T-cell (primary cell): ENCODE measurements around the gene SFSWAP. TPM values are rescaled to one million over a fixed set of nuclear protein-coding genes. Genes with fewer than 3 reads are reported as not detected.

Source experiments
- ATAC-seq, 4 experiments: fragments of 200-7000 bp in 3 of 4; fragments of 150-1000 bp in 1 of 4; cut with Tn5 transposase; replicated peaks in 1 of 4; 1 replicate in 3 of 4; 2 replicates in 1 of 4; pipeline ENCODE4 v1.10.0; 2021; ENCODE audit warnings: moderate library complexity in 3 of 4, mild to moderate bottlenecking in 2 of 4, moderate number of reproducible peaks in 1 of 4
- CTCF ChIA-PET, 2 donors: fragments of 300-600 bp; sonication (Branson Sonifier 250); formaldehyde crosslinking; loops; one replicate each; lab custom pipeline; 2022; ENCODE audit warnings: antibody characterized with exemption in 2 of 2; lab: Charles Lee
- POLR2A ChIA-PET, 2 donors: fragments of 300-600 bp; sonication (Branson Sonifier 250); formaldehyde crosslinking; loops; one replicate each; lab custom pipeline; 2022; ENCODE audit warnings: antibody characterized with exemption in 2 of 2; lab: Charles Lee
- DNase-seq, 35 experiments: peaks; one replicate each; pipeline versions ENCODE4 v3.0.0 to v3.0.0-alpha.2; 2013 to 2023
- H3K27ac ChIP-seq: one replicate; pipeline ENCODE4 v1.5.1; 2013; ENCODE audit warnings: low read length
- H3K27me3 ChIP-seq, 2 experiments: replicated peaks in 1 of 2; 1 replicate in 1 of 2; 2 replicates in 1 of 2; pipeline versions ENCODE4 v1.6.1 to v1.7.0; 2013; ENCODE audit warnings: low read length in 1 of 2, mixed read lengths in 1 of 2; ENCODE audit not compliant: control insufficient read depth in 2 of 2, insufficient read depth in 2 of 2; ENCODE audit errors: extremely low read depth in 1 of 2
- H3K36me3 ChIP-seq, 2 donors: 1 replicate in 1 of 2; 2 replicates in 1 of 2; pipeline versions ENCODE4 v1.6.1 to v1.7.0; 2013; ENCODE audit warnings: low read length in 1 of 2; ENCODE audit not compliant: control insufficient read depth in 2 of 2, insufficient read depth in 1 of 2; ENCODE audit errors: extremely low read depth in 1 of 2
- H3K4me1 ChIP-seq, 2 experiments: 1 replicate in 1 of 2; 2 replicates in 1 of 2; pipeline versions ENCODE4 v1.6.1 to v1.7.0; 2013; ENCODE audit warnings: low read length in 2 of 2, mixed read lengths in 1 of 2; ENCODE audit not compliant: insufficient read depth in 2 of 2, control insufficient read depth in 1 of 2; ENCODE audit errors: extremely low read depth in 1 of 2
- H3K4me3 ChIP-seq, 2 donors: 1 replicate in 1 of 2; 2 replicates in 1 of 2; pipeline versions ENCODE4 v1.5.1 to v1.7.0; 2013; ENCODE audit warnings: mild to moderate bottlenecking in 2 of 2, low read length in 1 of 2, moderate library complexity in 1 of 2; ENCODE audit not compliant: control insufficient read depth in 1 of 2; ENCODE audit errors: extremely low read depth in 1 of 2
- H3K9me3 ChIP-seq: 2 replicates; pipeline ENCODE4 v1.7.0; 2013
- H3K27ac Mint-ChIP-seq, 2 donors: one replicate each; pipeline ENCODE4 v1.8.0; 2020 to 2021; ENCODE audit warnings: mild to moderate bottlenecking in 2 of 2, mixed read lengths in 2 of 2
- H3K27me3 Mint-ChIP-seq, 2 donors: one replicate each; pipeline ENCODE4 v1.8.0; 2021 to 2022; ENCODE audit warnings: mixed read lengths in 2 of 2
- H3K36me3 Mint-ChIP-seq: one replicate; pipeline ENCODE4 v1.8.0; 2021; ENCODE audit warnings: mixed read lengths
- H3K4me1 Mint-ChIP-seq, 3 donors: one replicate each; pipeline ENCODE4 v1.8.0; 2020 to 2022; ENCODE audit warnings: mixed read lengths in 3 of 3, mild to moderate bottlenecking in 1 of 3
- H3K4me3 Mint-ChIP-seq, 3 donors: one replicate each; pipeline ENCODE4 v1.8.0; 2020 to 2022; ENCODE audit warnings: mild to moderate bottlenecking in 3 of 3, mixed read lengths in 3 of 3, moderate library complexity in 3 of 3
- H3K9me3 Mint-ChIP-seq, 3 donors: one replicate each; pipeline ENCODE4 v1.8.0; 2020 to 2022; ENCODE audit warnings: mixed read lengths in 3 of 3
- WGBS: methylation state at CpG from one replicate; pipeline ENCODE4 v1.1.5; 2013; ENCODE audit warnings: missing lambda C conversion rate; ENCODE audit not compliant: insufficient coverage; 5-methylcytosine and 5-hydroxymethylcytosine counted together
- total RNA-seq, 35 experiments: library from RNA in 6 of 35; stranded (reverse) in 6 of 35; fragments of 120-200 nt in 1 of 35; gene quantifications; one replicate each; pipeline versions ENCODE4 v1.2.1 to v1.2.4 and lab custom pipeline; 2013 to 2026

Gene SFSWAP
- total RNA-seq, 5 donors from 2014 or later (not counting 1 experiment from before 2014, with no cell fraction given), result 95.7 to 110 (median 106) TPM

DNA sequence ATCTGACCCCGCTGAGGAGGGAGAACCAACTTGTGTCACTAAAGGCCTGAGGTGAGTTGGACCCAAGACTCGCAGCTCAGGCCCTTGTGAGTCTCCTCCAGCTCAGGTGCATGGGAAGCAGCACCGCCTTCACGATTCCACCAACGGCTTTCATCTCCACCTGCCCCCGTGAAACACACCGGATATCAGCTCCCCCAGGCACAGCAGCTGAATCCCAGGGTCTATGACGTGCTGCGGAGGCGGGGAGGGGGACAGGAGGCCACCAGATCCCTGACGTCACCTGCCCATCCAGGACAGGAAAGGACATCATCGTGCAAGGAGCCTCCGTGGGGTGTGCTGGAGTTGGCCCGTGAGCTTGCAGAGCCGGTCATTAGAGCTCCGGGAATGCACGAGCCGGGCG, 18.5 kb upstream of the SFSWAP start:
- no peak for ATAC-seq
- Mint-ChIP-seq H3K4me1 (no peaks in the 10 kb centered on the region), H3K4me3 (no peak overlapping the region), H3K27me3 (peaks cover 14 to 15% of the 10 kb centered on the region in 2 donors), H3K9me3 (peaks cover 0 to 4% (median 0%) of the 10 kb centered on the region in 3 donors), H3K36me3 (no peaks in the 10 kb centered on the region), H3K27ac (no peak overlapping the region)
- ChIA-PET POLR2A (interaction anchor here in 1 of 2 donors (0.8 kb wide), 1 partner anchor 15 kb away, joined by 3 read pairs; no protein-coding TSS in a partner anchor), CTCF (no interaction called here)
- Histone ChIP-seq H3K4me3 (no peak overlapping the region), H3K4me1 (no peaks in the 10 kb centered on the region), H3K9me3 (no peaks in the 10 kb centered on the region), H3K27ac (no peak overlapping the region), H3K36me3 (no peaks in the 10 kb centered on the region), H3K27me3 (peaks cover 0 to 28% of the 10 kb centered on the region in 2 experiments)
- 87% methylated on average over 19 of the region's 19 CpGs for WGBS
- no peak for DNase-seq

- DNase-seq (no peak), ATAC-seq (no peak)
- no peaks in the 10 kb centered on the region for H3K9me3 ChIP-seq
- no peak overlapping the region for H3K4me3 Mint-ChIP-seq
- no peaks in the 10 kb centered on the region for H3K36me3 Mint-ChIP-seq
- H3K4me3 ChIP-seq, result no peak overlapping the region
- no peaks in the 10 kb centered on the region for H3K4me1 Mint-ChIP-seq
- no peaks in the 10 kb centered on the region for H3K4me1 ChIP-seq
- no peaks in the 10 kb centered on the region for H3K36me3 ChIP-seq
- peaks cover 0 to 3% (median 0%) of the 10 kb centered on the region in 3 donors for H3K9me3 Mint-ChIP-seq
- H3K27ac Mint-ChIP-seq, result no peak overlapping the region
- H3K27me3 Mint-ChIP-seq, result peaks cover 14 to 15% of the 10 kb centered on the region in 2 donors
- H3K27ac ChIP-seq, result no peak overlapping the region
- CTCF ChIA-PET, result no interaction called here
- peaks cover 0 to 29% of the 10 kb centered on the region in 2 experiments for H3K27me3 ChIP-seq
- WGBS, result 61% methylated on average over 8 of the region's 10 CpGs
- POLR2A ChIA-PET, result no interaction called here
These were observed 17.7 kb upstream of the SFSWAP start for GRCh38 chr12:131693149-131693548.

DNA sequence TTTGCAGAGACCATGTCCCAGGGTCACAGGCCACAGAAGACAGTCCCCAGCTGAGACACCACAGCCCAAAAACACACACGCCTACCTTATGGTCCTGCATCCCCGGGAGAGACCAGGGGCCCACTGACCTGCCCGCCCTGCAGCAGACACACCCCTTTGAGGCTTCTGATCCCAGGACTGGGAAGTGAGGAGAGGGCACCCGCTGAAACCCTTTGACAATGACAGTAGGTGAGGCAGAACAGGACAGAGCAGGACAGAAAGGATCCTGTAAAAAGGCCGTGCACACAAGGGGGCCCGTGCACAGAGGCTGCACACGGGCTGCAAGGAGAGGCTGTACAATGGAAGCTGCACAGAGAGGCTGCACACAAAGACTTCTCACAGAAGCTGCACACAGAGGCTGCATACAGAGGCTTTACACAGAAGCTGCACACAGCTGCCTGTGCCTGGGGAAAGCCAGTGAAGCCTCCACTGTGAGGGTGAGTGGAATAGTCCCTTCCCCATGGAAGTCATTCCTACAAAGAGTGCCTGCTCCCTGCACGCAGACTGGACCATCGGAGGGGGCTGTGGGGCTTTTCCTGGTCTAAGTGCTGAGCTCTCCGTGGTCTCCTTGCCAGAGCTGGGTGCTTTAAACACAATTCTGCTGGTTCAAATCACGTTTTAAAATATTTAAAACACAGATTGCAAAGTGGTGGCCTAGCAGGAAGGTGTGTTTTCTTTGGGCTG, 16.6 kb upstream of the SFSWAP start:
- Histone ChIP-seq H3K36me3 (no peaks in the 10 kb centered on the region), H3K4me3 (no peak overlapping the region), H3K4me1 (no peaks in the 10 kb centered on the region), H3K9me3 (no peaks in the 10 kb centered on the region), H3K27ac (no peak overlapping the region), H3K27me3 (peaks cover 0 to 33% of the 10 kb centered on the region in 2 experiments)
- 81% methylated on average over 9 of the region's 11 CpGs for WGBS
- no peak overlapping the region for H3K4me3 Mint-ChIP-seq
- no peaks in the 10 kb centered on the region for H3K36me3 Mint-ChIP-seq
- no peak overlapping the region for H3K27ac Mint-ChIP-seq
- no peaks in the 10 kb centered on the region for H3K9me3 Mint-ChIP-seq
- H3K4me1 Mint-ChIP-seq, result no peaks in the 10 kb centered on the region
- peaks cover 14 to 17% of the 10 kb centered on the region in 2 donors for H3K27me3 Mint-ChIP-seq
- no peak for DNase-seq
- ChIA-PET POLR2A (interaction anchor here in 1 of 2 donors (0.7 kb wide), 1 partner anchor 341 kb away, joined by 5 read pairs; no protein-coding TSS in a partner anchor), CTCF (no interaction called here)
- no peak for ATAC-seq

- DNase-seq (no peak), ATAC-seq (no peak)
- H3K4me3 Mint-ChIP-seq, result no peak overlapping the region
- H3K27ac ChIP-seq, result no peak overlapping the region
- WGBS, result 86% methylated on average over 13 of the region's 16 CpGs
- ChIA-PET POLR2A (no interaction called here), CTCF (no interaction called here)
- H3K36me3 Mint-ChIP-seq, result no peaks in the 10 kb centered on the region
- no peaks in the 10 kb centered on the region for H3K36me3 ChIP-seq
- H3K9me3 Mint-ChIP-seq, result no peaks in the 10 kb centered on the region
- H3K4me3 ChIP-seq, result no peak overlapping the region
- no peaks in the 10 kb centered on the region for H3K9me3 ChIP-seq
- peaks cover 18 to 25% of the 10 kb centered on the region in 2 donors for H3K27me3 Mint-ChIP-seq
- no peaks in the 10 kb centered on the region for H3K4me1 ChIP-seq
- no peaks in the 10 kb centered on the region for H3K4me1 Mint-ChIP-seq
- peaks cover 0 to 33% of the 10 kb centered on the region in 2 experiments for H3K27me3 ChIP-seq
- H3K27ac Mint-ChIP-seq, result no peak overlapping the region
These were observed 14.9 kb upstream of the SFSWAP start for GRCh38 chr12:131695968-131696367.

GRCh38 chr12:131698286-131698685, 12.6 kb upstream of the SFSWAP start:
- Mint-ChIP-seq H3K9me3 (no peaks in the 10 kb centered on the region), H3K36me3 (no peaks in the 10 kb centered on the region), H3K27me3 (peaks cover 13 to 18% of the 10 kb centered on the region in 2 donors), H3K4me3 (no peak overlapping the region), H3K4me1 (no peaks in the 10 kb centered on the region), H3K27ac (no peak overlapping the region)
- WGBS, result 69% methylated on average over 9 of the region's 12 CpGs
- H3K27ac ChIP-seq, result no peak overlapping the region
- no peaks in the 10 kb centered on the region for H3K36me3 ChIP-seq
- ChIA-PET POLR2A (no interaction called here), CTCF (no interaction called here)
- H3K9me3 ChIP-seq, result no peaks in the 10 kb centered on the region
- DNase-seq (no peak), ATAC-seq (no peak)
- H3K27me3 ChIP-seq, result peaks cover 0 to 33% of the 10 kb centered on the region in 2 experiments
- no peaks in the 10 kb centered on the region for H3K4me1 ChIP-seq
- no peak overlapping the region for H3K4me3 ChIP-seq

DNA sequence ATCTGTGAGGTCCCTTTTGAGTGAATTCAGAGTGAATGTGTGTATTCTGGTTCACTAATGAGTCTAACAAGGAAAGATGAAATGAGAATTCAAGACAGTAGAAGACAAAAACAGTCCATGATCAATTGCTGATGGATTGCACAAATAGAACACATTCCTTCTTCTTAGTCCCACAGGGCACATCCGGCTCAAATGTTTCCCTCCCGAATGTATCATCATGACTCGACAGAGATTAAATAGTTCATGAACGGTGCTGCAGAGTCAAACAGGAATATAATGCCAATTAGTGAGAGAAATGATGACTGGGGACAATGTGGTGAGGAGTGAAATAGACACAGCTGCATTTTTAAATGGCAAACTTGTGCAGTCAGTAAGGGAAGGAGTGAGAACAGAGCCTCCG, 11.5 kb upstream of the SFSWAP start:
- POLR2A ChIA-PET, result no interaction called here
- no peaks in the 10 kb centered on the region for H3K36me3 ChIP-seq
- Mint-ChIP-seq H3K36me3 (no peaks in the 10 kb centered on the region), H3K4me1 (no peaks in the 10 kb centered on the region), H3K27me3 (peaks cover 7 to 16% of the 10 kb centered on the region in 2 donors), H3K4me3 (no peak overlapping the region), H3K27ac (no peak overlapping the region), H3K9me3 (peaks cover under 1 to 7% (median 2%) of the 10 kb centered on the region in 3 donors)
- CTCF ChIA-PET, result no interaction called here
- no peaks in the 10 kb centered on the region for H3K9me3 ChIP-seq
- 79% methylated on average over 3 of the region's 5 CpGs for WGBS
- no peak overlapping the region for H3K4me3 ChIP-seq
- H3K27me3 ChIP-seq, result peaks cover 0 to 21% of the 10 kb centered on the region in 2 experiments
- DNase-seq (no peak), ATAC-seq (no peak)
- no peak overlapping the region for H3K27ac ChIP-seq
- no peaks in the 10 kb centered on the region for H3K4me1 ChIP-seq
